K562 (cell line): ENCODE results near the gene PKD2. TPM values are rescaled to one million over a fixed set of nuclear protein-coding genes. Genes with fewer than 3 reads are reported as not detected.

Experiments used
- ATAC-seq: fragments of 200-7000 bp; cut with Tn5 transposase; 3 replicates; pipeline ENCODE4 v1.9.1; 2020; ENCODE audit warnings: moderate library complexity
- BruUV-seq: library from RNA; stranded (reverse); fragments of 400-500 nt; replicated peaks from 2 replicates; lab custom pipeline; 2021; lab: Mats Ljungman, UMichigan
- CTCF ChIA-PET: fragments of 300-600 bp; formaldehyde crosslinking; extraction: SDS; loops from one replicate; lab custom pipeline; 2021; ENCODE audit warnings: low intra/inter-chr PET ratio; lab: Yijun Ruan, JAX
- POLR2A ChIA-PET: fragments of 300-600, 350-650 bp; sonication (Branson Sonifier 250); formaldehyde crosslinking; extraction: SDS; loops from one replicate; lab custom pipeline; 2021; ENCODE audit warnings: antibody characterized with exemption, inconsistent platforms; lab: Yijun Ruan, JAX
- DNase-seq, 4 experiments: peaks; one replicate each; pipeline versions ENCODE4 v3.0.0 to v3.0.0-alpha.2; 2011 to 2018; ENCODE audit warnings: low spot score in 3 of 4, mixed read lengths in 3 of 4; ENCODE audit errors: extremely low read depth in 1 of 4
- FAIRE-seq: peaks from 2 replicates; lab custom pipeline; 2011; peaks lifted over from hg19 to GRCh38; lab: Jason Lieb, UNC
- H2AFZ ChIP-seq: 2 replicates; pipeline ENCODE4 v1.6.0; 2011; ENCODE audit warnings: low read depth, low read length, control low read depth, inconsistent platforms
- H3K27ac ChIP-seq: fragments of 200-600 bp; 3 replicates; pipeline ENCODE4 v1.8.0; 2011; ENCODE audit warnings: low read depth, mild to moderate bottlenecking, control low read depth, inconsistent platforms, low read length, moderate library complexity, mixed read lengths; ENCODE audit errors: extremely low read depth
- H3K27me3 ChIP-seq, 2 experiments: fragments of 300-600 bp in 1 of 2; 2 replicates in 1 of 2; 3 replicates in 1 of 2; pipeline versions ENCODE4 v1.6.0 to v1.8.0; 2011; ENCODE audit warnings: inconsistent platforms in 2 of 2, low read length in 2 of 2, mild to moderate bottlenecking in 1 of 2, mixed read lengths in 1 of 2, moderate library complexity in 1 of 2; ENCODE audit not compliant: control insufficient read depth in 2 of 2, insufficient read depth in 2 of 2
- H3K36me3 ChIP-seq: fragments of 300-600 bp; 3 replicates; pipeline ENCODE4 v1.8.0; 2011; ENCODE audit warnings: mild to moderate bottlenecking, low read length, inconsistent platforms; ENCODE audit not compliant: control insufficient read depth, insufficient read depth
- H3K4me1 ChIP-seq, 2 experiments: fragments of 200-600 bp in 1 of 2; replicated peaks in 1 of 2; 2 replicates in 1 of 2; 3 replicates in 1 of 2; pipeline versions ENCODE4 v1.5.1 to v1.8.0; 2011; ENCODE audit warnings: inconsistent platforms in 2 of 2, low read length in 2 of 2, mild to moderate bottlenecking in 1 of 2, mixed read lengths in 1 of 2, moderate library complexity in 1 of 2; ENCODE audit not compliant: control insufficient read depth in 2 of 2, insufficient read depth in 2 of 2
- H3K4me2 ChIP-seq: 2 replicates; pipeline ENCODE4 v1.6.1; 2011; ENCODE audit warnings: low read length, control low read depth, inconsistent platforms, mixed read lengths; ENCODE audit not compliant: insufficient read depth
- H3K4me3 ChIP-seq: fragments of 200-600 bp; sonication (generic), shearing (Covaris generic); 2 replicates; pipeline ENCODE4 v1.5.1; 2016; ENCODE audit warnings: control low read depth, inconsistent platforms
- H3K79me2 ChIP-seq: fragments of 200-600 bp; 3 replicates; pipeline ENCODE4 v1.8.0; 2011; ENCODE audit warnings: low read length, inconsistent platforms; ENCODE audit not compliant: control insufficient read depth, insufficient read depth
- H3K9ac ChIP-seq, 2 experiments: 2 replicates each; pipeline versions ENCODE4 v1.6.0 to v1.6.1; 2011; ENCODE audit warnings: low read depth in 2 of 2, low read length in 2 of 2, control low read depth in 1 of 2, inconsistent platforms in 1 of 2, mild to moderate bottlenecking in 1 of 2, mixed read lengths in 1 of 2; ENCODE audit not compliant: insufficient read depth in 1 of 2
- H3K9me1 ChIP-seq: one replicate; pipeline ENCODE4 v1.6.0; 2011; ENCODE audit warnings: inconsistent platforms, mild to moderate bottlenecking, low read length, moderate library complexity; ENCODE audit not compliant: control insufficient read depth, insufficient read depth
- H3K9me3 ChIP-seq: replicated peaks from 2 replicates; pipeline ENCODE4 v1.5.1; 2011; ENCODE audit warnings: low read depth, low read length, inconsistent platforms; ENCODE audit not compliant: control insufficient read depth, insufficient read depth
- H4K20me1 ChIP-seq: replicated peaks from 2 replicates; pipeline ENCODE4 v1.6.1; 2011; ENCODE audit warnings: low read length, inconsistent platforms, mixed read lengths; ENCODE audit not compliant: control insufficient read depth, insufficient read depth
- BCLAF1 ChIP-seq, 2 experiments: fragments of 450-650 bp in 1 of 2; IDR thresholded peaks; 2 replicates each; pipeline ENCODE4 v1.6.1; 2011 to 2017; ENCODE audit warnings: low read depth in 2 of 2, antibody characterized with exemption in 1 of 2, borderline replicate concordance in 1 of 2, low read length in 1 of 2, mild to moderate bottlenecking in 1 of 2, mixed read lengths in 1 of 2; ENCODE audit not compliant: control insufficient read depth in 1 of 2
- CEBPZ ChIP-seq: fragments of 150-350 bp; IDR thresholded peaks from 2 replicates; pipeline ENCODE4 v1.6.1; 2014; ENCODE audit warnings: low read depth, mild to moderate bottlenecking, low read length, borderline replicate concordance
- CHCHD3 ChIP-seq: fragments of 250-450 bp; sonication (Bioruptor Pico); IDR thresholded peaks from 2 replicates; pipeline ENCODE4 v2.1.2; 2022; ENCODE audit warnings: mild to moderate bottlenecking
- HMGN3 ChIP-seq: IDR thresholded peaks from 2 replicates; pipeline ENCODE4 v1.6.1; 2011; ENCODE audit warnings: borderline replicate concordance, low read depth, mild to moderate bottlenecking, mixed read lengths, low read length; ENCODE audit not compliant: insufficient read length; ENCODE audit errors: extremely low read depth
- MAZ ChIP-seq, 2 experiments: fragments of 450-650 bp in 1 of 2; sonication (generic) in 1 of 2; formaldehyde crosslinking; IDR thresholded peaks in 1 of 2; conservative IDR thresholded peaks in 1 of 2; 2 replicates each; pipeline versions ENCODE4 v1.4.0 to v1.5.0; 2020; ENCODE audit warnings: mild to moderate bottlenecking in 1 of 2, missing genetic modification reagents in 1 of 2
- MXD1 ChIP-seq: fragments of 250-450 bp; sonication (Bioruptor Pico); IDR thresholded peaks from 2 replicates; pipeline ENCODE4 v1.8.0; 2021; ENCODE audit warnings: borderline replicate concordance, mild to moderate bottlenecking, moderate library complexity; ENCODE audit not compliant: poor library complexity, severe bottlenecking
- MXI1 ChIP-seq: IDR thresholded peaks from 2 replicates; pipeline ENCODE4 v1.6.1; 2011; ENCODE audit warnings: low read depth, mild to moderate bottlenecking, improper control_type of control experiment, low read length
- NEUROD1 ChIP-seq: fragments of 150-350 bp; IDR thresholded peaks from 2 replicates; pipeline ENCODE4 v1.6.1; 2014; ENCODE audit warnings: borderline replicate concordance, low read length, low read depth; ENCODE audit not compliant: partially characterized antibody
- ZBTB5 ChIP-seq: fragments of 450-650 bp; IDR thresholded peaks from 2 replicates; pipeline ENCODE4 v1.6.1; 2017; ENCODE audit warnings: antibody characterized with exemption
- ZNF277 ChIP-seq: fragments of 250-450 bp; sonication (Bioruptor Pico); IDR thresholded peaks from 2 replicates; pipeline ENCODE4 v1.8.0; 2022; ENCODE audit warnings: inconsistent platforms, mild to moderate bottlenecking, moderate library complexity, borderline replicate concordance
- WGBS: fragments of 100-300 bp; shearing (Covaris generic); methylation state at CpG from one replicate; pipeline ENCODE4 v1.1.6; 2016; ENCODE audit warnings: low coverage, mixed read lengths; ENCODE audit not compliant: insufficient coverage; ENCODE audit errors: missing lambda C conversion rate; 5-methylcytosine and 5-hydroxymethylcytosine counted together
- in situ Hi-C: fragments of 300-500 bp; cut with MboI; formaldehyde crosslinking; loops from 4 replicates; pipeline ENCODE4 v1.15.0; 2018; ENCODE audit warnings: inconsistent platforms, mixed read lengths
- intact Hi-C: fragments of 100-400 bp; cut with micrococcal nuclease; formaldehyde crosslinking; loops from 2 replicates; pipeline ENCODE4 v1.14.2; 2022
- polyA plus RNA-seq, 8 experiments: library from polyadenylated mRNA; depleted of rRNA in 4 of 8; stranded (reverse) in 5 of 8; unstranded in 3 of 8; fragments of >200 nt; fragmentation: Nextera tagmentation in 2 of 8; fragmentation: Illumina TruSeq in 1 of 8; extraction: Ambion mirVana in 2 of 8; extraction: Trizol in 1 of 8; gene quantifications; 2 replicates each; pipeline versions ENCODE4 v1.2.1 to v1.2.3, GENCODE V29; 2011 to 2014; ENCODE audit warnings: inconsistent platforms in 1 of 8, missing spikeins in 1 of 8
- total RNA-seq, 7 experiments: library from RNA; depleted of rRNA in 6 of 7; stranded (reverse); fragments of >200 nt in 6 of 7; fragmentation: Illumina TruSeq in 2 of 7; extraction: Trizol in 2 of 7; gene quantifications; 2 replicates each; pipeline versions ENCODE4 v1.2.1 to v1.2.3, GENCODE V29; 2011 to 2021; ENCODE audit warnings: low replicate concordance in 1 of 7

The PKD2 gene
- total and polyA plus RNA-seq, 9 of the 15 experiments (the other 6 are each of a cell fraction or from before 2014, with no cell fraction given): 0.11 to 1.2 (median 0.47) TPM

- FAIRE-seq: no peak
- BruUV-seq: no TSS peak
- H2AFZ ChIP-seq: no peak overlapping the region
- intact Hi-C loops: no loop called here
- H3K9me3 ChIP-seq: no peaks in the 10 kb centered on the region
- CTCF ChIA-PET: no interaction called here
- POLR2A ChIA-PET: no interaction called here
- H3K27me3 ChIP-seq: no peaks in the 10 kb centered on the region
- no peaks in the 10 kb centered on the region for H3K9me1 ChIP-seq
- H3K27ac ChIP-seq: no peak overlapping the region
- H4K20me1 ChIP-seq: no peaks in the 10 kb centered on the region
- no peak overlapping the region for H3K4me3 ChIP-seq
- H3K36me3 ChIP-seq: no peaks in the 10 kb centered on the region
- H3K79me2 ChIP-seq: no peaks in the 10 kb centered on the region
- no peak overlapping the region for H3K4me2 ChIP-seq
- H3K4me1 ChIP-seq: no peaks in the 10 kb centered on the region
- no peak for DNase-seq
- WGBS: 6% methylated on average over 3 of the region's 3 CpGs
- in situ Hi-C loops: no loop called here
- no peak overlapping the region for H3K9ac ChIP-seq
- ATAC-seq: no peak
- TF ChIP-seq CHCHD3 (CRISPR knock-in tag) (no peak), NEUROD1 (no peak), ZNF277 (CRISPR knock-in tag) (no peak), HMGN3 (no peak), BCLAF1 (IDR thresholded peaks at IDR 0.05; ENCODE audit: borderline replicate concordance in 1 of 2, control insufficient read depth in 1 of 2, low read depth in 2 of 2, low read length in 1 of 2) (no peak), MXD1 (no peak), ZBTB5 (no peak), MAZ (CRISPR knock-in tag; conservative IDR thresholded peaks at IDR 0.05 in 1 of 2, IDR thresholded peaks at IDR 0.05 in 1 of 2) (no peak), CEBPZ (no peak), MXI1 (no peak)
These were observed 22.1 kb downstream of the PKD2 start for GRCh38 chr4:88029556-88029955.
